ENCODE results near the gene TERT. TPM values are rescaled to one million over a fixed set of nuclear protein-coding genes. Genes with fewer than 3 reads are reported as not detected.

The TERT gene
- total RNA-seq, 1 experiment from 2014 or later = 0.80 TPM

- no peaks in the 10 kb centered on the region for H3K9me2 ChIP-seq (replicated peaks; ENCODE audit: low read length)
- H3K4me3 ChIP-seq (ENCODE audit: low read length) = no peak overlapping the region
- ChIA-PET POLR2A (ENCODE audit: unreplicated experiment) (no interaction called here), CTCF (no interaction called here)
- no peak overlapping the region for H2AFZ ChIP-seq (ENCODE audit: low read length)
- no peak overlapping the region for H3K4me2 ChIP-seq (ENCODE audit: low read length)
- DNase-seq = no peak
- no peaks in the 10 kb centered on the region for H3K79me2 ChIP-seq (ENCODE audit: low read length)
- no peak for TF ChIP-seq EZH2 (IDR thresholded peaks at IDR 0.05; ENCODE audit: low read length, unreplicated experiment)
- no peak for TF ChIP-seq CTCF (conservative IDR thresholded peaks at IDR 0.05; ENCODE audit: low read depth, low read length)
- TF ChIP-seq EZH2phosphoT487 (IDR thresholded peaks at IDR 0.05; ENCODE audit: borderline replicate concordance, low read length) = no peak
- intact Hi-C loops (cut with micrococcal nuclease) = no loop called here
- no peaks in the 10 kb centered on the region for H3K36me3 ChIP-seq (ENCODE audit: low read depth, low read length)
- H4K20me1 ChIP-seq (ENCODE audit: low read length) = no peaks in the 10 kb centered on the region
- no peaks in the 10 kb centered on the region for H3F3A ChIP-seq (ENCODE audit: low read length, unreplicated experiment)
- no peaks in the 10 kb centered on the region for H3K4me1 ChIP-seq (ENCODE audit: insufficient read depth, low read length)
- no peaks in the 10 kb centered on the region for H3K9me3 ChIP-seq (ENCODE audit: low read length)
- H3K27me3 ChIP-seq (ENCODE audit: low read length) = peaks cover 19% of the 10 kb centered on the region; the same call in 1 of the 2 replicates
- H3K27ac ChIP-seq (ENCODE audit: low read length) = no peak overlapping the region
- no peak overlapping the region for H3K9ac ChIP-seq (ENCODE audit: low read length)
- no TSS peak for BruUV-seq (replicated peaks)
- no peak for ATAC-seq
These were observed 52.0 kb downstream of the TERT start for GRCh38 chr5:1242733-1243486.

DNA sequence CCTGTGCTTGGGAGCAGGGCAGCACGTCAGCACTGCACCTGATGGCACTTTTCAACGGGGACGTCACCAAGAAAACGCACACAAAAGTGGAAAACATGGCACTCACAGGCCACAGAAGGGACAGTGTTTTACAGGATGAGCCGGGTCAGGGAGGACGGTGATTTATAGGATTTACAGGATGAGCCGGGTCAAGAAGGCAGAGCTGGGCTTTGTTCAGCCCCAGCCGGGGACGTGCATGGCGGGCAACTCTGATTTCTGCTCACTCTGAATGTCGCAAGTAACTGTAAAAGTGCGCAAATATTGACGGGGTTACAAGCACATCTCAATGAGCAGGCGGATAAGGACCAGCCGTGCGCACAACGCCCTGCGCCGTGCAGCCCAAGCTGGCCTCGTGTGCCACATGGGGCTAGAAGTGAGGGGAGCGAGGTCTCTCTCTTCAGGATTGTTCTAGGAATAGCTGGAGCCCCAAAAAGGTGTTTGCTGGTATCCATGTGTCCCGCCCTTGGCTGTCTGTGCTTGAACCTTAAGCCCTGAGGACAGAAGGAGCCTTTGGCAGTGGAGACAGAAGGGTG lies 53.3 kb downstream of the TERT start:
- BruUV-seq (replicated peaks) = no TSS peak
- POLR2A ChIA-PET (ENCODE audit: unreplicated experiment) = no interaction called here
- Histone ChIP-seq H3F3A (ENCODE audit: low read length, unreplicated experiment) (no peaks in the 10 kb centered on the region), H3K27ac (ENCODE audit: low read length) (no peak overlapping the region), H3K4me3 (ENCODE audit: low read length) (no peak overlapping the region), H2AFZ (ENCODE audit: low read length) (no peak overlapping the region), H3K4me1 (ENCODE audit: insufficient read depth, low read length) (no peaks in the 10 kb centered on the region), H3K9ac (ENCODE audit: low read length) (no peak overlapping the region), H3K4me2 (ENCODE audit: low read length) (no peak overlapping the region), H3K36me3 (ENCODE audit: low read depth, low read length) (no peaks in the 10 kb centered on the region), H3K9me2 (replicated peaks; ENCODE audit: low read length) (no peaks in the 10 kb centered on the region), H3K9me3 (ENCODE audit: low read length) (no peaks in the 10 kb centered on the region), H3K79me2 (ENCODE audit: low read length) (no peaks in the 10 kb centered on the region), H4K20me1 (ENCODE audit: low read length) (no peaks in the 10 kb centered on the region), H3K27me3 (ENCODE audit: low read length) (peaks cover 19% of the 10 kb centered on the region; the same call in 1 of the 2 replicates)
- TF ChIP-seq EZH2 (IDR thresholded peaks at IDR 0.05; ENCODE audit: low read length, unreplicated experiment) = no peak
- no peak for TF ChIP-seq EZH2phosphoT487 (IDR thresholded peaks at IDR 0.05; ENCODE audit: borderline replicate concordance, low read length)
- no peak for TF ChIP-seq CTCF (conservative IDR thresholded peaks at IDR 0.05; ENCODE audit: low read depth, low read length)
- intact Hi-C loops (cut with micrococcal nuclease) = no loop called here
- no peak for DNase-seq
- no peak for ATAC-seq
- CTCF ChIA-PET = no interaction called here

Measured in PC-3 (cell line).